Measurements from ENCODE around the gene PSMD1. TPM values are rescaled to one million over a fixed set of nuclear protein-coding genes. Genes with fewer than 3 reads are reported as not detected.
A peak's percentile ranks its signal among the peaks of the same experiment; 100 is the strongest.
"Not testable (repeated sequence)": the region's sequence is repeated elsewhere in the genome, so short reads cannot be mapped to it uniquely, and the experiment has no call there.

PSMD1 gene
- total RNA-seq, 1 donor from 2014 or later: 172 TPM

- Mint-ChIP-seq H3K36me3 (ENCODE audit: low read depth) (peaks cover 7% of the 10 kb centered on the region), H3K4me1 (ENCODE audit: low read depth) (no peaks in the 10 kb centered on the region), H3K27ac (no peak overlapping the region), H3K9me3 (no peaks in the 10 kb centered on the region), H3K27me3 (ENCODE audit: insufficient read depth) (no peaks in the 10 kb centered on the region), H3K4me3 (no peak overlapping the region)
- intact Hi-C loops (cut with micrococcal nuclease): no loop called here
- DNase-seq (ENCODE audit: low spot score): no peak
Observed at GRCh38 chr2:231134910-231135655, 78.4 kb downstream of the PSMD1 start.

GRCh38 chr2:231138699-231139098 lies 82.0 kb downstream of the PSMD1 start:
- Mint-ChIP-seq H3K36me3 (ENCODE audit: low read depth) (peaks cover 9% of the 10 kb centered on the region), H3K27ac (no peak overlapping the region), H3K4me1 (ENCODE audit: low read depth) (no peaks in the 10 kb centered on the region), H3K4me3 (no peak overlapping the region), H3K9me3 (no peaks in the 10 kb centered on the region), H3K27me3 (ENCODE audit: insufficient read depth) (no peaks in the 10 kb centered on the region)
- intact Hi-C loops (cut with micrococcal nuclease): no loop called here
- no peak for DNase-seq (ENCODE audit: low spot score)

GRCh38 chr2:231139796-231140195 lies 83.1 kb downstream of the PSMD1 start:
- no peak overlapping the region for H3K4me3 Mint-ChIP-seq
- peaks cover 2% of the 10 kb centered on the region for H3K4me1 Mint-ChIP-seq (ENCODE audit: low read depth)
- intact Hi-C loops (cut with micrococcal nuclease): no loop called here
- no peak overlapping the region for H3K27ac Mint-ChIP-seq
- peaks cover 10% of the 10 kb centered on the region for H3K36me3 Mint-ChIP-seq (ENCODE audit: low read depth)
- H3K9me3 Mint-ChIP-seq: no peaks in the 10 kb centered on the region
- H3K27me3 Mint-ChIP-seq (ENCODE audit: insufficient read depth): no peaks in the 10 kb centered on the region
- no peak for DNase-seq (ENCODE audit: low spot score)

- DNase-seq (ENCODE audit: low spot score); H3K27me3 Mint-ChIP-seq (ENCODE audit: insufficient read depth); H3K9me3 Mint-ChIP-seq; H3K4me1 Mint-ChIP-seq (ENCODE audit: low read depth); H3K36me3 Mint-ChIP-seq (ENCODE audit: low read depth); H3K27ac Mint-ChIP-seq; H3K4me3 Mint-ChIP-seq; intact Hi-C loops (cut with micrococcal nuclease): not testable (repeated sequence)
Observed at GRCh38 chr2:231140808-231141207, 84.1 kb downstream of the PSMD1 start.

GRCh38 chr2:231144896-231145295 lies 88.2 kb downstream of the PSMD1 start:
- H3K27ac Mint-ChIP-seq: no peak overlapping the region
- H3K36me3 Mint-ChIP-seq (ENCODE audit: low read depth): peaks cover 26% of the 10 kb centered on the region
- DNase-seq (ENCODE audit: low spot score): no peak
- H3K27me3 Mint-ChIP-seq (ENCODE audit: insufficient read depth): no peaks in the 10 kb centered on the region
- no peak overlapping the region for H3K4me3 Mint-ChIP-seq
- H3K9me3 Mint-ChIP-seq: no peaks in the 10 kb centered on the region
- peaks cover 6% of the 10 kb centered on the region for H3K4me1 Mint-ChIP-seq (ENCODE audit: low read depth)
- intact Hi-C loops (cut with micrococcal nuclease): no loop called here

- H3K27me3 Mint-ChIP-seq (ENCODE audit: insufficient read depth): no peaks in the 10 kb centered on the region
- DNase-seq (ENCODE audit: low spot score): no peak
- H3K27ac Mint-ChIP-seq: no peak overlapping the region
- no peak overlapping the region for H3K4me3 Mint-ChIP-seq
- peaks cover 26% of the 10 kb centered on the region for H3K36me3 Mint-ChIP-seq (ENCODE audit: low read depth)
- intact Hi-C loops (cut with micrococcal nuclease): no loop called here
- no peaks in the 10 kb centered on the region for H3K9me3 Mint-ChIP-seq
- H3K4me1 Mint-ChIP-seq (ENCODE audit: low read depth): peaks cover 6% of the 10 kb centered on the region
Observed at GRCh38 chr2:231146665-231147064, 90.0 kb downstream of the PSMD1 start.

- DNase-seq (ENCODE audit: low spot score): no peak
- H3K9me3 Mint-ChIP-seq: no peaks in the 10 kb centered on the region
- no peaks in the 10 kb centered on the region for H3K4me1 Mint-ChIP-seq (ENCODE audit: low read depth)
- H3K4me3 Mint-ChIP-seq: no peak overlapping the region
- H3K27me3 Mint-ChIP-seq (ENCODE audit: insufficient read depth): no peaks in the 10 kb centered on the region
- intact Hi-C loops (cut with micrococcal nuclease): no loop called here
- no peak overlapping the region for H3K27ac Mint-ChIP-seq
- H3K36me3 Mint-ChIP-seq (ENCODE audit: low read depth): peaks cover 33% of the 10 kb centered on the region
Observed at GRCh38 chr2:231152800-231153557, 96.3 kb downstream of the PSMD1 start.

- Mint-ChIP-seq H3K4me3 (no peak overlapping the region), H3K36me3 (ENCODE audit: low read depth) (peaks cover 28% of the 10 kb centered on the region), H3K4me1 (ENCODE audit: low read depth) (peaks cover 15% of the 10 kb centered on the region), H3K27me3 (ENCODE audit: insufficient read depth) (no peaks in the 10 kb centered on the region), H3K9me3 (no peaks in the 10 kb centered on the region), H3K27ac (no peak overlapping the region)
- DNase-seq (ENCODE audit: low spot score): no peak
- intact Hi-C loops (cut with micrococcal nuclease): no loop called here
Observed at GRCh38 chr2:231159306-231159705, 102.6 kb downstream of the PSMD1 start.

- intact Hi-C loops (cut with micrococcal nuclease): no loop called here
- no peaks in the 10 kb centered on the region for H3K9me3 Mint-ChIP-seq
- peaks cover 15% of the 10 kb centered on the region for H3K4me1 Mint-ChIP-seq (ENCODE audit: low read depth)
- no peak overlapping the region for H3K4me3 Mint-ChIP-seq
- peaks cover 34% of the 10 kb centered on the region for H3K36me3 Mint-ChIP-seq (ENCODE audit: low read depth)
- no peak for DNase-seq (ENCODE audit: low spot score)
- H3K27me3 Mint-ChIP-seq (ENCODE audit: insufficient read depth): no peaks in the 10 kb centered on the region
- no peak overlapping the region for H3K27ac Mint-ChIP-seq
Observed at GRCh38 chr2:231160701-231161100, 104.0 kb downstream of the PSMD1 start.

- Mint-ChIP-seq H3K27ac (peak overlapping the region; percentile 72), H3K27me3 (ENCODE audit: insufficient read depth) (no peaks in the 10 kb centered on the region), H3K36me3 (ENCODE audit: low read depth) (peaks cover 32% of the 10 kb centered on the region), H3K9me3 (no peaks in the 10 kb centered on the region), H3K4me1 (ENCODE audit: low read depth) (peaks cover 15% of the 10 kb centered on the region), H3K4me3 (no peak overlapping the region)
- no peak for DNase-seq (ENCODE audit: low spot score)
- intact Hi-C loops (cut with micrococcal nuclease): no loop called here
Observed at GRCh38 chr2:231161252-231161839, 104.7 kb downstream of the PSMD1 start.

- Mint-ChIP-seq H3K4me1 (ENCODE audit: low read depth) (peaks cover 15% of the 10 kb centered on the region), H3K4me3 (peak overlapping the region; percentile 13), H3K27me3 (ENCODE audit: insufficient read depth) (no peaks in the 10 kb centered on the region), H3K9me3 (no peaks in the 10 kb centered on the region), H3K36me3 (ENCODE audit: low read depth) (peaks cover 35% of the 10 kb centered on the region), H3K27ac (peak overlapping the region; percentile 72)
- DNase-seq (ENCODE audit: low spot score): no peak
- intact Hi-C loops (cut with micrococcal nuclease): no loop called here
Observed at GRCh38 chr2:231161877-231162329, 105.2 kb downstream of the PSMD1 start.

- Mint-ChIP-seq H3K4me3 (no peak overlapping the region), H3K27me3 (ENCODE audit: insufficient read depth) (no peaks in the 10 kb centered on the region), H3K4me1 (ENCODE audit: low read depth) (peaks cover 21% of the 10 kb centered on the region), H3K36me3 (ENCODE audit: low read depth) (peaks cover 43% of the 10 kb centered on the region), H3K9me3 (no peaks in the 10 kb centered on the region), H3K27ac (no peak overlapping the region)
- DNase-seq (ENCODE audit: low spot score): no peak
- intact Hi-C loops (cut with micrococcal nuclease): no loop called here
Observed at GRCh38 chr2:231163011-231163410, 106.3 kb downstream of the PSMD1 start.
